BJ (cell line): ENCODE measurements around the gene BIN2. TPM values are rescaled to one million over a fixed set of nuclear protein-coding genes. Genes with fewer than 3 reads are reported as not detected.
"Not testable (repeated sequence)": the region's sequence is repeated elsewhere in the genome, so short reads cannot be mapped to it uniquely, and the experiment has no call there.

Source experiments
- CTCF ChIA-PET: fragments of 350-600 bp; formaldehyde crosslinking; extraction: SDS; loops from one replicate; lab custom pipeline; 2021; ENCODE audit warnings: antibody characterized with exemption, inconsistent platforms; lab: Yijun Ruan, JAX
- POLR2A ChIA-PET: fragments of 300-600 bp; sonication (Branson Sonifier 250); formaldehyde crosslinking; extraction: SDS; loops from one replicate; lab custom pipeline; 2021; ENCODE audit warnings: antibody characterized with exemption; lab: Charles Lee
- DNase-seq: peaks from one replicate; pipeline ENCODE4 v3.0.0-alpha.2; 2011; ENCODE audit warnings: low read depth
- H3K27me3 ChIP-seq: 2 replicates; pipeline ENCODE4 v1.6.0; 2011; ENCODE audit warnings: low read length; ENCODE audit not compliant: control insufficient read depth, insufficient read depth
- H3K36me3 ChIP-seq: 2 replicates; pipeline ENCODE4 v1.5.1; 2011; ENCODE audit warnings: low read length; ENCODE audit not compliant: control insufficient read depth, insufficient read depth
- H3K4me3 ChIP-seq: 2 replicates; pipeline ENCODE4 v1.5.1; 2011; ENCODE audit warnings: low read depth, mild to moderate bottlenecking, control low read depth, low read length
- polyA plus RNA-seq: library from polyadenylated mRNA; depleted of rRNA; stranded (reverse); fragments of >200 nt; gene quantifications from 2 replicates; pipeline ENCODE4 v1.2.3, GENCODE V29; 2011
- TF ChIP-seq, protein P1 (sequence below): IDR thresholded peaks from 2 replicates; pipeline ENCODE4 v1.5.1; 2011; ENCODE audit warnings: low read depth, mild to moderate bottlenecking, control low read depth, inconsistent platforms, low read length, moderate library complexity; ENCODE audit not compliant: insufficient read depth

BIN2 gene
- polyA plus RNA-seq, 1 experiment = not detected

DNA sequence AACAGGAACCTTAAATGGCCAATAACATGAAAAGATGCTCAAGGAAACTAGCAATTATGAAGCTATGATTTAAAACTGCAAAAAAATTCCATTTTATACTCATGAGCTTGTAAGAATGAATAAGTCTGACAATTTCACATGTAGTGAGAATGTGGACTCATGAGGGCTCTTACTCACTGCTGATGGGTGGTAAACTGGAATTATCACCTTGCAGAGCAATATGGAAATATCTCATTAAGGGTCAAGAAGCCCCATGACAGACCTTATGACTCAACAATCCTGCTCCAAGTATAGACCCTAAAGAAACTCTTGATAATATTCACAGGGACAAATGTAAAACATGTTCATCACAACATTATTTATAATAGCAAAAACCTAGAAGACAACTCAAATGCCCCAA is 30.3 kb downstream of the BIN2 start:
- Histone ChIP-seq H3K36me3 (no peaks in the 10 kb centered on the region), H3K4me3 (no peak overlapping the region), H3K27me3 (no peaks in the 10 kb centered on the region)
- ChIA-PET CTCF (no interaction called here), POLR2A (no interaction called here)
- no peak for DNase-seq
- TF ChIP-seq, protein P1, sequence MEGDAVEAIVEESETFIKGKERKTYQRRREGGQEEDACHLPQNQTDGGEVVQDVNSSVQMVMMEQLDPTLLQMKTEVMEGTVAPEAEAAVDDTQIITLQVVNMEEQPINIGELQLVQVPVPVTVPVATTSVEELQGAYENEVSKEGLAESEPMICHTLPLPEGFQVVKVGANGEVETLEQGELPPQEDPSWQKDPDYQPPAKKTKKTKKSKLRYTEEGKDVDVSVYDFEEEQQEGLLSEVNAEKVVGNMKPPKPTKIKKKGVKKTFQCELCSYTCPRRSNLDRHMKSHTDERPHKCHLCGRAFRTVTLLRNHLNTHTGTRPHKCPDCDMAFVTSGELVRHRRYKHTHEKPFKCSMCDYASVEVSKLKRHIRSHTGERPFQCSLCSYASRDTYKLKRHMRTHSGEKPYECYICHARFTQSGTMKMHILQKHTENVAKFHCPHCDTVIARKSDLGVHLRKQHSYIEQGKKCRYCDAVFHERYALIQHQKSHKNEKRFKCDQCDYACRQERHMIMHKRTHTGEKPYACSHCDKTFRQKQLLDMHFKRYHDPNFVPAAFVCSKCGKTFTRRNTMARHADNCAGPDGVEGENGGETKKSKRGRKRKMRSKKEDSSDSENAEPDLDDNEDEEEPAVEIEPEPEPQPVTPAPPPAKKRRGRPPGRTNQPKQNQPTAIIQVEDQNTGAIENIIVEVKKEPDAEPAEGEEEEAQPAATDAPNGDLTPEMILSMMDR = no peak

DNA sequence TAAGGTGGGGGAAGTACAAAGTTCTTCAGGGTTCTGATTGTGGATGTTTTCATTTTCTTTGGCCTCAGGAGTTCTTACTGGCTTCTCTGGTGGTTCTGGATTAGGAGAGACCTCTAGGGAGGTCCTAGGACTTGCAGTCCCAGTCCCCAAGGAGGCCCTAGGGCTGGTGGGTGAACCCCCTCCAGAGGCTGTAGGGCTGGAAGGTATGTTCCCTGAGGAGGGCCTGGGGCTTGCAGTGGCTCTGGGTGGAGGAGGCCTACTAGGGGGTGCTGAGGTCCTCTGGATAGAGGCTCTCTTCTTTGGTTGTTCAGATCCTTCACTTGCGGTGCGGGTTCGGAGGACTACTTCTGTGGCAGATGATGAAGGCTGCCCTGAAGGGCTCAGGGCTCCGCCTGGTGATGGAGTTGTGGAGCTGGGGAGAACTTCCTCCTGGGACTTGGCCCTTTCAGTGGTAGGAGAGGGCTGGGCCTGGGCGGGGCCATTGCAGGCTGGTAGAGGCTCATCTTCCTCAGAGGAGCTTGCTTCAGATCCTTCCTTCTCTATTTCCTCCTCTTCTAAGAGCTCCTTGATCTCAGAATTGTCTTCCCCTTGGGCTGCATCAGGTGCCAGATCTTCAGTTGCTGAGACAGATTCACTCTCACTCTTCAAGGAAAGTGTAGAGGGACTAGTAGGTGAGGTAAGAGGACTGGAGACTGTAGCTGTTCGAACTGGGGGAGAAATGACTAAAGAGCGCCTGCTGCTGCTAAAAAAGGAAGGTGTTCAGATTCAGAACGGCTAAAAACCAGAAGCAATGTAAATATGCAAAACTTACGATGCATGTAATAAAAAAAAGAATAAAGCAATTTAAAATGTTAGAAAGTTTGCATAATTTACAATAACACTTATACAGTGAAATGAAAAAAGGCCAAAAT is 32.1 kb downstream of the BIN2 start:
- POLR2A ChIA-PET = interaction anchor here (0.8 kb wide), 1 partner anchor 267 kb away, joined by 4 read pairs; no protein-coding TSS in a partner anchor
- H3K4me3 ChIP-seq, H3K36me3 ChIP-seq, DNase-seq, H3K27me3 ChIP-seq, CTCF ChIA-PET: not testable (repeated sequence)

DNA sequence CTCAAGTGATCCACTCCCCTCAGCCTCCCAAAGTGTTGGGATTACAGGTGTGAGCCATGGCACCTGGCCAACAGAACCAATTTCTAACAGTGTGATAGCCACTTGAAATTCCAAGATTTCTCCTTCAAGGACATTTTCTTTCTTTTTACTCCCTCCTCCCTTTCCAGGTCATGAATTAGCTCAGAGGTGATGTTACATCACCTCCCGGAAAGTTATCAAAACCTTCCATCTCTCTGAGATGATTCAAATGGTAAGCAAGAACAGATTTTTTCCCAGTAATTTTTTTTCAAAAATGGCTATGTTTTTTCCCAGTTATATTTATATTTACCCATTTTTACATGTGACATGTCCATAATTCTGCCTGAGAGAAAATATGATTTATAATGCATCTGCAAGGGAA is 38.1 kb downstream of the BIN2 start:
- TF ChIP-seq, protein P1 = no peak
- no peak overlapping the region for H3K4me3 ChIP-seq
- no peak for DNase-seq
- POLR2A ChIA-PET = no interaction called here
- H3K36me3 ChIP-seq = no peaks in the 10 kb centered on the region
- H3K27me3 ChIP-seq = no peaks in the 10 kb centered on the region
- CTCF ChIA-PET = interaction anchor here (1.2 kb wide), 1 partner anchor 55 kb away, joined by 3 read pairs; no protein-coding TSS in a partner anchor

DNA sequence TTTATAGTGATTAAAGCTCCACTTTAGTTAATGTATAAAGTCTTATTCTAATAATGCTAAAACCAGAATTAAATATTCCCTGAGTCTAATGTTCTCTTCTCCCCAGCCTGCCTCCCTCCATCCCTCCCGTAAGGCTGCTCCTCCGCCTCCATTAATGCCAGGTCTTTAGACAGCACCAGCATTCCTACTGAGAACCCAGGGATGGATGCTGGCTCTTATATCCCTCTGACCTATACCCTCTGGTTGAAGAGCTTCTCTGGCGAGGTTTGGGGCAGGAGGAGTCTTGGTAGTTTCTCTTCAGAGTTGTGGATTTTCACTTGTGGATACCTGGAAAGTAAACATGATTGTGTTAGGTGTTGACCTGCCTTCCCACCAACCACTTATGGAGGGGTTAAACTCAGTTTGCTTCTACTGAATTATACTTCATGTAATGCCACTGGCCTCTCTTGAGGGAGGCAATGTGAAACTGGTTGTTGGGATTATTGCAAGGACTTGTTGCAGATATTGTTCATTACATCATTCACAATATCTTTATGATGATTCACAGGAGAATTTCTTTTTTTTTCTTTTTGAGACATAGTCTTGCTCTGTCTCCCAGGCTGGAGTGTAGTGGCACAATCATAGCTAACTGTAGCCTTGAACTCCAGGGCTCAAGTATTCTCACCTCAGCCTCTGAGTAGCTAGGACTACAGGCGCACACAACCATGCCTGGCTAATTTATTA is 42.6 kb downstream of the BIN2 start:
- no peaks in the 10 kb centered on the region for H3K27me3 ChIP-seq
- no peaks in the 10 kb centered on the region for H3K36me3 ChIP-seq
- TF ChIP-seq, protein P1 = no peak
- ChIA-PET POLR2A (no interaction called here), CTCF (interaction anchor here (1.0 to 2.4 kb wide), 4 partner anchors 11 to 233 kb away, joined by 3 to 10 read pairs (median 3); partner anchors contain the start of genes LETMD1 and SMAGP)
- peak; percentile 23 for DNase-seq
- no peak overlapping the region for H3K4me3 ChIP-seq

DNA sequence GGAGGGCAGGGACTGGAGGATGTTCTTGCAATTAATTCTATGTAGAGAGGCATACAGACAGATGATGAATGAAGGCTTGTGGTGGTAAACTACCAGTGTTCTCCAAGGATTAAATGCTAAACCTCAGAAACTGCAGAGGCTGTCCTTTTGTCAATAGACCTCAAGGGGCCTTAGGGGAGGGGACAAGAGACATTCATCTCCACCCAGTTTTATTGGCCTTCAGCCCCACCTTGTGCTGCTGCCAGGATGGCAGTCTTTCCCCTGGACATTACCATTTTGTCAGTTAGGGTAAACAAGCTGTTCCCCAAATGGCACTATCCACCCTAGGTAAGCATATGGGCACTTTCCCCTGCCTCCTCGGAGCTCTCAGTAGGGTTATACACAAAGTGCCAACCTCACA is 48.9 kb downstream of the BIN2 start:
- POLR2A ChIA-PET = no interaction called here
- no peaks in the 10 kb centered on the region for H3K27me3 ChIP-seq
- TF ChIP-seq, protein P1 = no peak
- H3K36me3 ChIP-seq = no peaks in the 10 kb centered on the region
- no peak overlapping the region for H3K4me3 ChIP-seq
- CTCF ChIA-PET = interaction anchor here (0.6 kb wide), 1 partner anchor 75 kb away, joined by 3 read pairs; no protein-coding TSS in a partner anchor
- DNase-seq = no peak

DNA sequence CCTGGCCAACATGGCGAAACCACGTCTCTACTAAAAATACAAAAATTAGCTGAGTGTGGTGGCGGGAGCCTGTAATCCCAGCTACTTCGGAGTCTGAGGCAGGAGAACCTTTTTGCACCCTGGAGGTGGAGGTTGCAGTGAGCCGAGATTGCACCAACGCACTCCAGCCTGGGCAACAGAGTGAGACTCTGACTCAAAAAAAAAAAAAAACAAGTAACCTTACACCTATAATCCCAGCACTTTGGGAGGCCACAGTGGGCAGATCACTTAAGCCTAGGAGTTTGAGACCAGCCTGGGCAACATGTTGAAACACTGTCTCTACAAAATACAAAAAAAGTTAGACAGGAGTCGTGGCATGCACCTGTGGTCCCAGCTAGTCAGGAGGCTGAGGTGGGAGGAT is 51.2 kb downstream of the BIN2 start:
- DNase-seq, H3K36me3 ChIP-seq, H3K4me3 ChIP-seq, H3K27me3 ChIP-seq, POLR2A ChIA-PET: not testable (repeated sequence)
- CTCF ChIA-PET = interaction anchor here (1.2 kb wide), 1 partner anchor 68 kb away, joined by 5 read pairs; no protein-coding TSS in a partner anchor
